GM13976 (cell line): ENCODE measurements around the gene MAB21L2.

Source experiments
- DNase-seq: peaks from one replicate; pipeline ENCODE4 v3.0.0; 2012; ENCODE audit warnings: low spot score
- CTCF ChIP-seq: IDR thresholded peaks from 2 replicates; pipeline ENCODE4 v1.5.1; 2012; ENCODE audit warnings: borderline replicate concordance, mild to moderate bottlenecking; ENCODE audit not compliant: insufficient read depth; ENCODE audit errors: extremely low read depth, missing control alignments, control extremely low read depth
- in situ Hi-C: fragments of 300-500 bp; cut with MboI; formaldehyde crosslinking; loops from one replicate; pipeline ENCODE4 v1.12.0; 2022; ENCODE audit warnings: low sequenced_read_pairs, mixed read lengths, inconsistent platforms; ENCODE audit not compliant: unreplicated experiment

MAB21L2 gene

DNA sequence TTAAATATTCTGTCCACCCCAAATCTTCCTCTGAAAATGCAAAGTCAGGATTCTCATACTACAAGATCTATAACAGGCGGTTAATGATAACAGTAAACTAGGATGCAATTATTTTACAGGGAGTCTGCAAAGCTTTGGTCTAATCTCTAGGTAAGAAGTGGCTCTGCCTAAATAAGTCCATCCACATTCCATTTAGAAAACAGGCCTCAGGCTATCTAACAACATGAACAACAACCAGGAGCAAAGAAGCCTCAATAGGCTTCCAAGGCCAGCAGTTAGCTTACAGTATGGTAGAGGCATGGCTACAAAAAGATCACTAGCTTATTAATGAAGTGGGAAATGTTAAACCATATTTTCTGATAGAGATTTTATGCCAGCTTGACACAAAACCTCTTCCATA is 6.4 kb downstream of the MAB21L2 start:
- no peak for DNase-seq
- no peak for TF ChIP-seq CTCF
- in situ Hi-C loops: no loop called here

- no peak for DNase-seq
- no peak for TF ChIP-seq CTCF
- in situ Hi-C loops: no loop called here
Observed at GRCh38 chr4:150589157-150589556, 7.2 kb downstream of the MAB21L2 start.

DNA sequence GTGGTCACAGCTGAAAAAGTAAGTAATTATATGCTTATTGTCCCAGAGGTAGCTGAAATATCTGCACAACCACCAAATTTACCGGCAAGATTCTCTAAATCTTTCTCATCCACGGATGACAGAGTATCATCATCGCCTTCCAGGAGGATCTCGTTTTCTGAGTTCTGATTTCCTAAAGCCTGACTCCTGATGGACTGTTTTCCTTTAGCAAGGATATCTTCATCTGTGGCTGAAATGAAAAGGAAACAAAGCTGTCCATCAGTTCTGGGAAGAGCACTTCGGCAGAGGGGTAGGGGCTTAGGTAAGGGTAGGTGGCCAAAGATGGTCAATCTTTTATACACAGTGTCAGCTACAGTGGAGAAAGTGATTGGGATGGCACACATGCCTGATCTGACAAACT is 8.7 kb downstream of the MAB21L2 start:
- TF ChIP-seq CTCF: no peak

DNA sequence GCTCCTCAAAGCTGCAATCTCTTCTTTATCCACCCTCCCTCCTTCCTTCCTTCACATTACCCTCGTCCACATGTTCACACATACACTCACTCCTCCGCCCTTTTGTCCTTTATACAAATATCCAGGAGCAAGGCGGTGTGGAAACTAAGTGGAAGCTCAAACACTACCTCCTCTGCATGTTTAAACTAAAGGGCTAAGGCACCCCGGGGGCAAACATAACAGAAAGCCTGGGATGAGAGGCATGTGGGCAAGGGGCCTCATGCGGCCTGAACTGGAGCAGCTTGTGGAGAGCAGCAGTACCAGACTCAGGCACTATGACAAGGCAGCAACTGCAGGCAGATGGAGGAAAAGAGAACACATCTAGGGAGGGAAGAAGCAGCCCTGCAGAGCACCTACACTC is 9.5 kb downstream of the MAB21L2 start:
- in situ Hi-C loops: no loop called here
- no peak for TF ChIP-seq CTCF
- DNase-seq: no peak

More for the DNA sequence above, 8.7 kb downstream of the MAB21L2 start:
- DNase-seq: no peak
- in situ Hi-C loops: no loop called here

- in situ Hi-C loops: no loop called here
- no peak for DNase-seq
- TF ChIP-seq CTCF: no peak
Observed at GRCh38 chr4:150591904-150592303, 10.0 kb downstream of the MAB21L2 start.

DNA sequence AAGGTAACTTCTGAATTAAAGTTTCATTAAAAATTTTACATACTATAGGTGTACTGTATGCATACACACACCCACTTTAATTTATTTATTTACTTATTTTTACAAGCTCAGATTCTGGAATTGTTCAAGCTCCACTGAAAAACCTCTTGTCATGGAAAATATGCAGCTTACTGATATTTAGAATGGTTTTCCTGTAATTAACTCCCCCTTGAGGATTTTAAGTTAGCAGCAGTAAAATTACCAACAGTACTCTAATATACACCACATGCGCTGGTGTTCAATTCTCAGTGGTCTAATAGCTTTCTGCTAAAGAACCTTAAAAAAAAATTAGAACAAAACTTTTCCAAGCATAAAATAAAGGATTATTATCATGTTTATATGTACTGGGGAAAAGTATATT is 12.0 kb downstream of the MAB21L2 start:
- no peak for DNase-seq
- in situ Hi-C loops: no loop called here
- TF ChIP-seq CTCF: no peak

DNA sequence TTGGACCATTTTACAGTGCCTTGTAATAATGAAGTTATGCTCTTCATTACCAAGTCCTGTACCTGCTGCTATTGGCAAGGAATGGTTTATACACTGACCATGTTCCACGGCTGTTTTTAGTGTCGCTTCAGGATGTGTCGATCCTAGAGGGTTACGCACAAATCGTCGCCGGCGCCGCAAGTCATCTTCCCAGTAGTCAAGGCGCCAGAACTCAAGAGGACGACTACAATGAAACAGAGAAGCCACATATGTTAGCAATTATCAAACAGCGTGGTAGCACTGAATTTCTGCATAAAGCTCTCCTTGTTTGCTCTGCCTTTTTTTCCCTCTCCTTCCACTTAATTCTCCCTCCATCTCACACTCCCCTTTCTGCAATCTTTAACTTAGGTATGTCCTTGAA is 17.0 kb downstream of the MAB21L2 start:
- in situ Hi-C loops: no loop called here

More for the DNA sequence above, 17.0 kb downstream of the MAB21L2 start:
- DNase-seq: no peak
- no peak for TF ChIP-seq CTCF
